Body of pancreas (tissue), 4 donors: ENCODE results near the gene KRT8.

Source experiments
- CTCF ChIP-seq, 7 experiments: fragments of 450-650 bp in 4 of 7; fragments of 200-600 bp in 3 of 7; sonication (generic) in 3 of 7; IDR thresholded peaks; one replicate each; pipeline ENCODE4 v1.5.1; 2016 to 2019; ENCODE audit warnings: antibody characterized with exemption in 7 of 7
- POLR2A ChIP-seq, 3 donors: fragments of 450-650 bp; IDR thresholded peaks; one replicate each; pipeline ENCODE4 v1.6.1; 2016; ENCODE audit warnings: antibody characterized with exemption in 3 of 3, mild to moderate bottlenecking in 2 of 3

DNA sequence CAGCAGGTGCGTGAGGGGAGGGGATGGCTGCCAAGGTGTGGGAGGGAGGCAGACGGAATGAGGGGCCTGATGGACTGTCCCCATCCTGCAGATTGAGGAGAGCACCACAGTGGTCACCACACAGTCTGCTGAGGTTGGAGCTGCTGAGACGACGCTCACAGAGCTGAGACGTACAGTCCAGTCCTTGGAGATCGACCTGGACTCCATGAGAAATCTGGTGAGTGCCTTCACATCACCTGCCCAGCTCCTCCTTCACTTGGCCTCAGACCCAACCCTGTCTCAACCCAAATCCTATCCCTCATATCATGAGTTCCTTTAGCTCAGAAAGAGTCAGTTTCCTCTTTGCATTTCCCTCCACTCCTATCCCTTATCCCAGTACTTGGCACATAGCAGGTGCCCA, 46.8 kb upstream of the KRT8 start:
- TF ChIP-seq CTCF (IDR thresholded peaks at IDR 0.05), result no peak
- no peak for TF ChIP-seq POLR2A (IDR thresholded peaks at IDR 0.05)
